ENCODE measurements around the gene NAA40.

NAA40 gene

DNA sequence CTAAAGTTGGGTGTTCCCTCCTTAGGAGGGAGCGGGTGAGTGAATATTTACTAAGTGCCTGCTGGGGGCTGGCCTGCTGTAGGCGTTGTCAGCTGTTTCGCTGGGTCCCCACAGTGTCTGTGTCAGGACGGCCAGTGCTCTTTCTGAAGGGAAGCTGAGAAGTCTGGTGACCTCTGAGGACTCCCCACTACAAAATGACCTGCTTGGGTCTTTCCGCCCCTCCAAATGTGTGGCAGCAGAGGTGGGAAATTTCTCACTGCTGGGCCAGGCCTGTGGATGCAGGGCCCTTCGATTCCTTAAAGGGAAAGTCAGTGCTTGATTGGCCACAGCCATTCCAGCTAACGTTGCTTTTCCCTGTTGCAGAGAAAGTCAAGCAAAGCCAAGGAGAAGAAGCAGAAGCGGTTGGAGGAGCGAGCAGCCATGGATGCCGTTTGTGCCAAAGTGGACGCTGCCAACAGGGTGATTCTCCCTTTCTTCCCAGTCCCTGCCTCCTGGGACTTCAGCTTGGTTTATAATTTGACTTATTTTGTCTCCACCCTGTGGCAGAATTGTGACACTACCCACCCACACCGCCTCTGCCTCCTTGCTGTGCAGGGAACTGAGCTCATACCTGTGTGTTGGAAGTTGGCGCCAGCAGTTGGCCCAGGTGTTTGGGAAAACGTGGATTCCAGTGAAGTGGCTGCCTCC lies 6.8 kb downstream of the NAA40 start:
- TF ChIP-seq, protein P1, sequence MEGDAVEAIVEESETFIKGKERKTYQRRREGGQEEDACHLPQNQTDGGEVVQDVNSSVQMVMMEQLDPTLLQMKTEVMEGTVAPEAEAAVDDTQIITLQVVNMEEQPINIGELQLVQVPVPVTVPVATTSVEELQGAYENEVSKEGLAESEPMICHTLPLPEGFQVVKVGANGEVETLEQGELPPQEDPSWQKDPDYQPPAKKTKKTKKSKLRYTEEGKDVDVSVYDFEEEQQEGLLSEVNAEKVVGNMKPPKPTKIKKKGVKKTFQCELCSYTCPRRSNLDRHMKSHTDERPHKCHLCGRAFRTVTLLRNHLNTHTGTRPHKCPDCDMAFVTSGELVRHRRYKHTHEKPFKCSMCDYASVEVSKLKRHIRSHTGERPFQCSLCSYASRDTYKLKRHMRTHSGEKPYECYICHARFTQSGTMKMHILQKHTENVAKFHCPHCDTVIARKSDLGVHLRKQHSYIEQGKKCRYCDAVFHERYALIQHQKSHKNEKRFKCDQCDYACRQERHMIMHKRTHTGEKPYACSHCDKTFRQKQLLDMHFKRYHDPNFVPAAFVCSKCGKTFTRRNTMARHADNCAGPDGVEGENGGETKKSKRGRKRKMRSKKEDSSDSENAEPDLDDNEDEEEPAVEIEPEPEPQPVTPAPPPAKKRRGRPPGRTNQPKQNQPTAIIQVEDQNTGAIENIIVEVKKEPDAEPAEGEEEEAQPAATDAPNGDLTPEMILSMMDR (IDR thresholded peaks at IDR 0.05) = peak; percentile 86

DNA sequence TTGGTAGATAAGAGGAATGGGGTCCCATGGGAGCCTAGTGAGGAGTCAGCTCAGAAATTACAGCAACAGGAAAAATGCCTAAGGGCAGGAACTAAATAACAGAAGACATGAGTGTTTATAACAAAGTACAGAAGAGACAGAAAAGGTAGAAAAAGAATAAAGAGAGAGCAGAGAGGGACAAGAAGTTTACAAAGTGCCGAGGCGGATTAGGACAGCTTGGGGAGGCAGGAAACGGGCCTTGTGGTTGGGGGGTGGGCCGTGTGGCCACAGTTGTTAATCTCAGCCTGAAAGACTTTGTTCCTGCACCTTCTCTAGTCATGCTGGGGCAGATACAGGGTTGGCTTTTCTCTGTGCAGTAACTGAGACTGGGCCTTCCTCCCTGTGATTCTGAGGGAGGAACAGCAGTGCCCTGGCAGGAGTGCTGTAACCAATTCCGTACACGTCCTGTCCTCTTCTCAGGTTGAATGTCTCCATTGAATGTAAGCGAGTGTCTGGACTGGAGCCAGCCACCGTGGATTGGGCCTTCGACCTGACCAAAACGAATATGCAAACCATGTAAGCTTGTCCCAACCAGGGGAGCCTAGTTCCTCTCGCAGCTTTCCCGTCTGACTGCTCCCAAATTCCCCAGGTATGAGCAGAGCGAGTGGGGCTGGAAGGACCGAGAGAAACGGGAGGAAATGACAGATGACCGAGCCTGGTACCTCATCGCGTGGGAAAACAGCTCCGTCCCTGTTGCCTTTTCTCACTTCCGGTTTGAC lies 13.2 kb downstream of the NAA40 start:
- TF ChIP-seq, protein P1 (IDR thresholded peaks at IDR 0.05) = no peak

DNA sequence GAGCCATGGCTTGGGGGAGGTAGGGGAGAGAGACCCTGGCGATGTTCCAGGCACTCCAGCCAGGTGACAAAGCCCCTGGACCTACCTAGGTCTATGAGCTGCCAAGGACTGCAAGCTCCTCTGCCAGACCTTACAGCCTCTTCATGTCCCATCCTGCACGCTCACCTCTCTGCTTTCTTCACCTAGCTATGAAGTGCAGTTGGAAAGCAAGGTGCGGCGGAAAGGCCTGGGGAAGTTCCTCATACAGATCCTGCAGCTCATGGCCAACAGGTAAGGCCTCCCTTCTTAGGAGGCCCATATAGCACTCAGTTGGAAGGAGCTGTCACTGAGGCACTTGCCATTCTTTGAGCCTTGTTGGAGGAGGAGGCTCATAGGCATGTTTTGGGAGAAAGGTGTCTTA lies 13.8 kb downstream of the NAA40 start:
- TF ChIP-seq, protein P1 (IDR thresholded peaks at IDR 0.05) = no peak

DNA sequence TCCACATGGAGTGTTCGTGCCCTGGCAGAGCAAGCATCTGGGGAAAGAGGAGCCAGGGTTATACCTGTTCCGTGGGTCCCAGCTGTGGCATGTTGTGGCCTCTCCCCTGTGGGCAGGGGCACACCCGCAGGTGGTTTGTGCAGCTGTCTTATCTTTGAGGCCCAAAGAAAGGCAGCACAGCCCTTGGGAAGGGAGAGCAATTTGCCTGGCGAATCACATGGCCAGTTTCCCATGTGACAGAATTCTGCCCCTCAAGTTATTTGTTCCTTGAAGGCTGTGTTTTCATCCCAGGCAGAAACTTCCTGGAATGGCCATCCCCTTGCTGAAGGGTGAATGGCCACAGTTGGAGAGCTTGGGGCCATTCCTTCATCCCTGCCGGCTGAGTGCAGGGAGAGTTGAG lies 19.2 kb downstream of the NAA40 start:
- TF ChIP-seq, protein P1 (IDR thresholded peaks at IDR 0.05) = no peak

- TF ChIP-seq, protein P1 (IDR thresholded peaks at IDR 0.05) = no peak
Observed at GRCh38 chr11:63961608-63962412, 23.0 kb downstream of the NAA40 start.

DNA sequence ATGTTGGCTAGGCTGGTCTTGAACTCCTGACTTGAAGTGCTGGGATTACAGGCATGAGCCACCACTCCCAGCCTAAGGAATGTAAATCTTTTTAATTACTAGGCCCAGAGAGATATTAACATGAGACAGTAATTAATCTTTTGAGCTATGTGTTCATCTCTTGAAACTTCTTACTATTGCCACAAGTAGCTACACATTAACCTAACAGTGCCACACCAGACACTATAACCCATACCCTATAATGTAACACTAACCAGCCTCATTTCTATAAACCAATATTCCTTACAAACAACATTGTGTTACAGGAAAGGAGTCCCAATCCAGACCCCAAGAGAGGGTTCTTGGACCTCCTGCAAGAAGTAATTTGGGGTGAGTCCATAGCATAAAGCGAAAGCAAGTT lies 27.6 kb downstream of the NAA40 start:
- TF ChIP-seq, protein P1 (IDR thresholded peaks at IDR 0.05) = no peak

DNA sequence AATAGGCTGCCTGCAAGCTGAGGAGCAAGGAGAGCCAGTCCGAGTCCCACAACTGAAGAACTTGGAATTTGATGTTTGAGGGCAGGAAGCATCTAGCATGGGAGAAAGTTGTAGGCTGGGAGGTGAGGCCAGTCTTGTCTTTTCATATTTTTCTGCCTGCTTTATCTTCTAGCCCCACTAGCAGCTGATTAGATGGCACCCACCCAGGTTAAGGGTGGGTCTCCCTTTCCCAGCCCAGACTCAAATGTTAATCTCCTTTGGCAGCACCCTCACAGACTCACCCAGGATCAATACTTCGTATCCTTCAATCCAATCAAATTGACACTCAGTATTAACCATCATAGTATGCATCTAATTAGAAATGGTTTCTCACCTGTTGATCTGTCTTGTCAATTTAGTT lies 30.7 kb downstream of the NAA40 start:
- TF ChIP-seq, protein P1 (IDR thresholded peaks at IDR 0.05) = no peak

Measured in LNCAP (cell line).